ENCODE results near the gene NKPD1.
A peak's percentile ranks its signal among the peaks of the same experiment; 100 is the strongest.

Gene NKPD1

GRCh38 chr19:45152504-45153338 lies 8.1 kb downstream of the NKPD1 start:
- DNase-seq = peak; percentile 28

- DNase-seq = no peak
Measured at GRCh38 chr19:45151821-45152503, 8.8 kb downstream of the NKPD1 start.

GRCh38 chr19:45151320-45151719 lies 9.5 kb downstream of the NKPD1 start:
- no peak for DNase-seq

GRCh38 chr19:45150751-45151281 lies 10.0 kb downstream of the NKPD1 start:
- no peak for DNase-seq

- DNase-seq = no peak
Measured at GRCh38 chr19:45150180-45150579, 10.6 kb downstream of the NKPD1 start.

GRCh38 chr19:45149129-45149528 lies 11.7 kb downstream of the NKPD1 start:
- DNase-seq = no peak

- DNase-seq = no peak
Measured at GRCh38 chr19:45147835-45148676, 12.7 kb downstream of the NKPD1 start.

- no peak for DNase-seq
Measured at GRCh38 chr19:45146741-45147205, 14.0 kb downstream of the NKPD1 start.

- no peak for DNase-seq
Measured at GRCh38 chr19:45146251-45146650, 14.5 kb downstream of the NKPD1 start.

- no peak for DNase-seq
Measured at GRCh38 chr19:45145270-45146189, 15.3 kb downstream of the NKPD1 start.

- no peak for DNase-seq
Measured at GRCh38 chr19:45144431-45145269, 16.1 kb downstream of the NKPD1 start.

- DNase-seq = no peak
Measured at GRCh38 chr19:45142726-45143110, 18.1 kb downstream of the NKPD1 start.

GRCh38 chr19:45142016-45142725 lies 18.6 kb downstream of the NKPD1 start:
- DNase-seq = no peak

- DNase-seq = no peak
Measured at GRCh38 chr19:45141203-45141900, 19.4 kb downstream of the NKPD1 start.

GRCh38 chr19:45140533-45140932 lies 20.2 kb downstream of the NKPD1 start:
- no peak for DNase-seq

- DNase-seq = no peak
Measured at GRCh38 chr19:45140144-45140503, 20.7 kb downstream of the NKPD1 start.

- no peak for DNase-seq
Measured at GRCh38 chr19:45139286-45140143, 21.3 kb downstream of the NKPD1 start.

GRCh38 chr19:45138303-45138751 lies 22.5 kb downstream of the NKPD1 start:
- DNase-seq = no peak
